CD4-positive, CD25-positive, alpha-beta regulatory T cell (primary cell): ENCODE measurements around the gene IRX2. TPM values are rescaled to one million over a fixed set of nuclear protein-coding genes. Genes with fewer than 3 reads are reported as not detected.
A peak's percentile ranks its signal among the peaks of the same experiment; 100 is the strongest.

ENCODE experiments used
- ATAC-seq, 2 donors: fragments of 150-1000 bp; cut with Tn5 transposase; one replicate each; pipeline ENCODE4 v1.10.0; 2021; ENCODE audit warnings: low read depth in 2 of 2, moderate number of reproducible peaks in 2 of 2, moderate library complexity in 1 of 2
- DNase-seq, 3 donors: peaks; one replicate each; pipeline versions ENCODE4 v3.0.0 to v3.0.0-alpha.2; 2012 to 2022; ENCODE audit warnings: mixed read lengths in 1 of 3
- H3K27ac ChIP-seq: one replicate; pipeline ENCODE4 v1.7.0; 2013; ENCODE audit warnings: mild to moderate bottlenecking, low read length; ENCODE audit not compliant: insufficient read depth, poor library complexity, severe bottlenecking
- H3K27me3 ChIP-seq: one replicate; pipeline ENCODE4 v1.7.0; 2013; ENCODE audit warnings: low read length; ENCODE audit not compliant: control insufficient read depth, insufficient read depth
- H3K36me3 ChIP-seq: one replicate; pipeline ENCODE4 v1.7.0; 2013; ENCODE audit warnings: mild to moderate bottlenecking, low read length, moderate library complexity; ENCODE audit not compliant: control insufficient read depth, insufficient read depth
- H3K4me1 ChIP-seq: 2 replicates; pipeline ENCODE4 v1.7.0; 2013; ENCODE audit warnings: mild to moderate bottlenecking, low read length; ENCODE audit not compliant: insufficient read depth, control insufficient read depth, poor library complexity, severe bottlenecking
- H3K4me3 ChIP-seq: one replicate; pipeline ENCODE4 v1.7.0; 2013; ENCODE audit warnings: low read depth, mild to moderate bottlenecking, low read length, moderate library complexity
- H3K9me3 ChIP-seq, 2 experiments: 1 replicate in 1 of 2; 2 replicates in 1 of 2; pipeline ENCODE4 v1.7.0; 2013; ENCODE audit warnings: low read length in 2 of 2, mild to moderate bottlenecking in 1 of 2, moderate library complexity in 1 of 2; ENCODE audit not compliant: control insufficient read depth in 2 of 2
- H3K27ac Mint-ChIP-seq, 3 donors: one replicate each; pipeline ENCODE4 v1.8.0; 2020 to 2022; ENCODE audit warnings: mild to moderate bottlenecking in 3 of 3, mixed read lengths in 3 of 3, moderate library complexity in 2 of 3
- H3K27me3 Mint-ChIP-seq: one replicate; pipeline ENCODE4 v1.8.0; 2022; ENCODE audit warnings: mild to moderate bottlenecking, mixed read lengths
- H3K36me3 Mint-ChIP-seq: one replicate; pipeline ENCODE4 v1.8.0; 2020; ENCODE audit warnings: mixed read lengths
- H3K4me1 Mint-ChIP-seq, 4 donors: one replicate each; pipeline ENCODE4 v1.8.0; 2020 to 2022; ENCODE audit warnings: mixed read lengths in 4 of 4, mild to moderate bottlenecking in 1 of 4
- H3K4me3 Mint-ChIP-seq, 4 donors: one replicate each; pipeline ENCODE4 v1.8.0; 2020 to 2022; ENCODE audit warnings: mild to moderate bottlenecking in 4 of 4, mixed read lengths in 4 of 4, moderate library complexity in 3 of 4
- H3K9me3 Mint-ChIP-seq, 7 donors: one replicate each; pipeline ENCODE4 v1.8.0; 2020 to 2022; ENCODE audit warnings: mixed read lengths in 7 of 7, mild to moderate bottlenecking in 3 of 7, moderate library complexity in 2 of 7
- polyA plus RNA-seq, 4 donors: library from polyadenylated mRNA; unstranded; fragments of 300-500 nt; fragmentation: Illumina TruSeq; gene quantifications; one replicate each; pipeline ENCODE4 v1.2.3, GENCODE V29; 2021
- total RNA-seq: library from RNA; stranded (reverse); gene quantifications from one replicate; pipeline ENCODE4 v1.2.3, GENCODE V29; 2022

Gene IRX2
- total RNA-seq, result not detected
- not detected for polyA plus RNA-seq

DNA sequence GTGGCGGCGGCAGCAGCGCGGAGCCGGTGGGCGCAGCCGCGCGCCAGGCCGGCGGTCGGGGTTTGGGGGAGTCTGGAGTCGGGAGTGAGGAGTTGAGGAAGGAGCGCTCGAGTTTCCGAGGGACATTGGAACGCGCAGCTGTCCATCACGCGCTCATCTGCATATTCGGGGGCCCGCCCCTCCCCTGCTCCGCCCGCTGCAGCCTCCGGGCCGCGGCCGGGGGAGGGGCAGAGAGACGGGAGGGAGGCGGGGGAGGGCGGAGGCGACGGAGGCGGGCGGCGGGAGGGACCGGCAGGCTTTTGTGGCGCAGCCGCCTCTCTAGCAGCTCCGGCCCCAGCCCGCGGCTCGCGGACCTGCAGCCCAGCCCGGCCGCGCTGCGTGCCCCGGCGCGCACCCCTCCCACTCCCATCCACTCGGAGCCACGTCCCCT lies at the start of gene IRX2:
Gene IRX2, minus strand, starts transcription at position 86 of the 430 bp plus-strand sequence. CDS start 264 bp downstream, outside the sequence.
- Histone ChIP-seq H3K9me3 (no peaks in the 10 kb centered on the region), H3K27ac (no peak within 1 kb of the TSS), H3K4me3 (no peak within 1 kb of the TSS), H3K4me1 (peaks cover 5% of the 10 kb centered on the region), H3K36me3 (no peaks in the 10 kb centered on the region), H3K27me3 (peaks cover 11% of the 10 kb centered on the region)
- H3K4me3 Mint-ChIP-seq, result peak within 1 kb of the TSS in 1 of 4 donors; percentile 47
- peaks cover 0 to 15% (median 0%) of the 10 kb centered on the region in 7 donors for H3K9me3 Mint-ChIP-seq
- no peak within 1 kb of the TSS for H3K27ac Mint-ChIP-seq
- no peak for ATAC-seq
- H3K36me3 Mint-ChIP-seq, result no peaks in the 10 kb centered on the region
- DNase-seq, result no peak
- peaks cover 0 to 23% (median 0%) of the 10 kb centered on the region in 4 donors for H3K4me1 Mint-ChIP-seq
- H3K27me3 Mint-ChIP-seq, result peaks cover 60% of the 10 kb centered on the region

- no peak overlapping the region for H3K4me3 ChIP-seq
- peaks cover under 1 to 8% (median 2%) of the 10 kb centered on the region in 7 donors for H3K9me3 Mint-ChIP-seq
- no peaks in the 10 kb centered on the region for H3K4me1 ChIP-seq
- H3K4me1 Mint-ChIP-seq, result no peaks in the 10 kb centered on the region
- H3K9me3 ChIP-seq, result no peaks in the 10 kb centered on the region
- DNase-seq (no peak), ATAC-seq (no peak)
- H3K27me3 Mint-ChIP-seq, result no peaks in the 10 kb centered on the region
- H3K4me3 Mint-ChIP-seq, result no peak overlapping the region
- no peaks in the 10 kb centered on the region for H3K36me3 ChIP-seq
- H3K27ac ChIP-seq, result no peak overlapping the region
- no peak overlapping the region for H3K27ac Mint-ChIP-seq
- H3K27me3 ChIP-seq, result no peaks in the 10 kb centered on the region
- H3K36me3 Mint-ChIP-seq, result no peaks in the 10 kb centered on the region
Measured at GRCh38 chr5:2800035-2800434, 48.6 kb upstream of the IRX2 start.

GRCh38 chr5:2797981-2798380 lies 46.5 kb upstream of the IRX2 start:
- H3K27me3 ChIP-seq, result no peaks in the 10 kb centered on the region
- no peak overlapping the region for H3K4me3 ChIP-seq
- H3K4me1 Mint-ChIP-seq, result no peaks in the 10 kb centered on the region
- no peak overlapping the region for H3K4me3 Mint-ChIP-seq
- H3K27me3 Mint-ChIP-seq, result no peaks in the 10 kb centered on the region
- H3K27ac ChIP-seq, result no peak overlapping the region
- DNase-seq, result no peak
- peaks cover 2 to 17% (median 4%) of the 10 kb centered on the region in 7 donors for H3K9me3 Mint-ChIP-seq
- no peaks in the 10 kb centered on the region for H3K4me1 ChIP-seq
- H3K27ac Mint-ChIP-seq, result no peak overlapping the region
- no peak for ATAC-seq
- no peaks in the 10 kb centered on the region for H3K36me3 Mint-ChIP-seq
- no peaks in the 10 kb centered on the region for H3K36me3 ChIP-seq
- H3K9me3 ChIP-seq, result no peaks in the 10 kb centered on the region

DNA sequence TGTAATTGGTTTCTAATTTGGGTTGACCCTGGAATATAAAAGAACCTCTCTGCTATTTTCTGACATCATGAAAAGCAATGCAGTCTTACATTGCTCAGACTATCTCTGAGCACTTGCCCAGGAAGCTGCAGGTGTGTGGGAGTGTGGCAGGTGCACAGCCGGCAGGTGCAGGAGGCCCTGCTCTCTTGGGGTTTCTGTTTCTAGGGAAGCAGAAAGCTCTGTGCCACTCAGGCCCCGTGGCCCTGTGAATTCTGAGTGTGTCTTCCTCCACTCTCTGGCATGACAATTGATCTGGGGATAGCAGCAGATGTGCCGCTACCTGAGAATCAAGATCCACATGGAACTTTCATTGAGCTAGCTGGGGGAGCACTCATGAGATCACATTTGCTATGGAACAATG lies 45.7 kb upstream of the IRX2 start:
- H3K27me3 Mint-ChIP-seq, result no peaks in the 10 kb centered on the region
- no peaks in the 10 kb centered on the region for H3K36me3 Mint-ChIP-seq
- Histone ChIP-seq H3K9me3 (no peaks in the 10 kb centered on the region), H3K4me3 (no peak overlapping the region), H3K36me3 (no peaks in the 10 kb centered on the region), H3K27ac (no peak overlapping the region), H3K4me1 (no peaks in the 10 kb centered on the region), H3K27me3 (no peaks in the 10 kb centered on the region)
- peaks cover 2 to 19% (median 5%) of the 10 kb centered on the region in 7 donors for H3K9me3 Mint-ChIP-seq
- H3K27ac Mint-ChIP-seq, result no peak overlapping the region
- ATAC-seq (no peak), DNase-seq (no peak)
- no peaks in the 10 kb centered on the region for H3K4me1 Mint-ChIP-seq
- no peak overlapping the region for H3K4me3 Mint-ChIP-seq

DNA sequence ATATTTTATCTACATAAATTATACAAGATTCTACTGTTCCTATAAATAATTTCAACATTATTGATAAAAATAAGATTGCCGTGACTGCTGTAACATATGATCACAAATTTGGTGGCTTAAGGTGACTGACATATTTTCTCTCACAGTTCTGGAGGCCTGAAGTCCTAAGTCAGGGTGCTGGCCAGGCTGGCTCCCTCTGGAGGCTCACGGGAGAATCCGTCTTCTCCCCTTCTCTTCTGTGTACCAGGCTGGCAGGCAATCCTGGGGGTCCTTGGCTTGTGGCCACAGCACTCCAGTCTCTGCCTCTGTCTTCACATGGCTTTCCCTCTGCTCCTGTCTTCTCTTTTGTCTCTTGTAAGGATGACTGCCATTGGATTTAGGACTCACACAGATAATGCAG lies 31.7 kb upstream of the IRX2 start:
- DNase-seq (no peak), ATAC-seq (no peak)
- H3K4me1 Mint-ChIP-seq, result no peaks in the 10 kb centered on the region
- H3K27ac ChIP-seq, result no peak overlapping the region
- no peaks in the 10 kb centered on the region for H3K4me1 ChIP-seq
- H3K27me3 Mint-ChIP-seq, result no peaks in the 10 kb centered on the region
- no peaks in the 10 kb centered on the region for H3K27me3 ChIP-seq
- no peak overlapping the region for H3K4me3 Mint-ChIP-seq
- H3K36me3 ChIP-seq, result no peaks in the 10 kb centered on the region
- H3K27ac Mint-ChIP-seq, result no peak overlapping the region
- H3K4me3 ChIP-seq, result no peak overlapping the region
- peaks cover 0 to 9% (median 3%) of the 10 kb centered on the region in 7 donors for H3K9me3 Mint-ChIP-seq
- H3K9me3 ChIP-seq, result no peaks in the 10 kb centered on the region
- no peaks in the 10 kb centered on the region for H3K36me3 Mint-ChIP-seq

DNA sequence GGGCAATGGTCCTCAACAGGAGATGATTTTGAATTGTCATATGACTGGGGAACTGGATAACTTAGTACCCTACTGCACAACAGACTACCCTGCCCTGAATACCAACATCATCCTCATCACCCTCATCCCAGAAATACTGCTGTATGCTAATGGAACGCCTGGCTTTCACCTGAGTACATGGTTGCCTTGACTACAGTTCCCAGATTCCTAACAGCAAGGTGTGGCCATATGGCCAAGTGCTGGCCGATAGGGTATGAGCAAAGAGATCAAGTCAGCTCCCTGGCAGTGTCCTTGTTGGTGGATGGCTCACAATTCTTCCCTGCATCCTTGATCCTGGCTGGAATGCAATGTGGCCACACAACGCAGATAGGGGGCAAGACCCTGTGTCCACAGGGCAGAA lies 31.2 kb upstream of the IRX2 start:
- Mint-ChIP-seq H3K27me3 (no peaks in the 10 kb centered on the region), H3K4me1 (no peaks in the 10 kb centered on the region), H3K36me3 (no peaks in the 10 kb centered on the region), H3K4me3 (no peak overlapping the region), H3K9me3 (peaks cover 0 to 9% (median 3%) of the 10 kb centered on the region in 7 donors), H3K27ac (no peak overlapping the region)
- no peak for DNase-seq
- H3K27ac ChIP-seq, result no peak overlapping the region
- no peak for ATAC-seq
- no peaks in the 10 kb centered on the region for H3K27me3 ChIP-seq
- H3K36me3 ChIP-seq, result no peaks in the 10 kb centered on the region
- no peaks in the 10 kb centered on the region for H3K4me1 ChIP-seq
- H3K9me3 ChIP-seq, result no peaks in the 10 kb centered on the region
- H3K4me3 ChIP-seq, result no peak overlapping the region

DNA sequence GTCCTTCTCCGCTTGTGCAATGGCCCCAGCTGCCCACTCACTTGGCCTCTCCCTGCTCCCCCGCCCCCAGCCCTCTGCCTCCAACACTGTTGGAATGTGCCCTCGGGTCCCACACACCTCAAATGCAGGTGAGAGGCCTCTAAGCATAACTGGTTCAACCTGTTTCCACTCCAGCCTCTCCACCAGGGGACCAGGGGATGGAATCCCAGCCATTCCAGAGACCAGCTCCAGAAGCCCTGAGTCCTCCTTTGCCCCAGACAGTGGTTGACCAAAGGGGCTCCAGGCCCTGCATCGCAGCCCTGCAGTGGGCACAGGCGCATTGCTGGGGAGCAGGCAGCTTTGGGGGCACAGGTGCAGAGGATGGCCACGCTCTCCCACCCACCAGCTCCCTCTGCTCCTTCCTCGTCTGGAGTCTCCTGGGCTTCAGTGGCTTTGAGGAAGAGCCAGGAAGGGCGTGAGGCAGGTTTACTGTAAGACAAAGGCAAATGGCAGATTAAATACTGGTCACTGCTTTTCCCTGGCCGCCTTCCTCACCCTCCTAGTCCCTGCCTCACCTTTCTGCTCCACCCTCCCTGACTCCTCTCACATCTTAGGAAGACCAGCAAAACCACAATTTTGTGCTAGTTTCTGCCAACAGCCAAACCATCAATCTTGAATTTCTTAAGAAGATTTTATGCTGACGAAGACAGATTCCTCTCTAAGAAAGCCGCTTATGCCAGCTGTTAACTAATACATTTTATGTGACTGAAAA lies 29.1 kb upstream of the IRX2 start:
- Histone ChIP-seq H3K36me3 (no peaks in the 10 kb centered on the region), H3K27ac (no peak overlapping the region), H3K9me3 (no peaks in the 10 kb centered on the region), H3K4me1 (no peaks in the 10 kb centered on the region), H3K27me3 (no peaks in the 10 kb centered on the region), H3K4me3 (no peak overlapping the region)
- no peak overlapping the region for H3K4me3 Mint-ChIP-seq
- no peak for DNase-seq
- no peak overlapping the region for H3K27ac Mint-ChIP-seq
- no peak for ATAC-seq
- H3K36me3 Mint-ChIP-seq, result no peaks in the 10 kb centered on the region
- no peaks in the 10 kb centered on the region for H3K4me1 Mint-ChIP-seq
- peaks cover 4% of the 10 kb centered on the region for H3K27me3 Mint-ChIP-seq
- peaks cover 0 to 8% (median 3%) of the 10 kb centered on the region in 7 donors for H3K9me3 Mint-ChIP-seq

GRCh38 chr5:2779459-2779858 lies 28.0 kb upstream of the IRX2 start:
- H3K27me3 Mint-ChIP-seq, result peaks cover 4% of the 10 kb centered on the region
- H3K27me3 ChIP-seq, result no peaks in the 10 kb centered on the region
- no peaks in the 10 kb centered on the region for H3K36me3 Mint-ChIP-seq
- DNase-seq, result no peak
- no peaks in the 10 kb centered on the region for H3K4me1 ChIP-seq
- H3K4me1 Mint-ChIP-seq, result no peaks in the 10 kb centered on the region
- no peak overlapping the region for H3K4me3 Mint-ChIP-seq
- no peak overlapping the region for H3K27ac Mint-ChIP-seq
- H3K4me3 ChIP-seq, result no peak overlapping the region
- H3K9me3 ChIP-seq, result no peaks in the 10 kb centered on the region
- no peak for ATAC-seq
- peaks cover 0 to 8% (median 2%) of the 10 kb centered on the region in 7 donors for H3K9me3 Mint-ChIP-seq
- no peak overlapping the region for H3K27ac ChIP-seq
- no peaks in the 10 kb centered on the region for H3K36me3 ChIP-seq
